GM10266 (cell line): ENCODE measurements around the gene CPA2.

Experiments used
- DNase-seq: peaks from one replicate; pipeline ENCODE4 v3.0.0; 2012; ENCODE audit errors: extremely low spot score
- CTCF ChIP-seq: IDR thresholded peaks from 2 replicates; pipeline ENCODE4 v1.5.1; 2012; ENCODE audit warnings: mild to moderate bottlenecking, low read depth; ENCODE audit not compliant: control insufficient read depth, insufficient read depth; ENCODE audit errors: missing control alignments

The CPA2 gene

GRCh38 chr7:130262448-130262847, 4.2 kb upstream of the CPA2 start:
- DNase-seq: no peak
- TF ChIP-seq CTCF: no peak

GRCh38 chr7:130263130-130263529, 3.5 kb upstream of the CPA2 start:
- TF ChIP-seq CTCF: no peak
- DNase-seq: no peak

GRCh38 chr7:130266961-130267321, 278 bp downstream of the CPA2 start:
- no peak for TF ChIP-seq CTCF
- no peak for DNase-seq

GRCh38 chr7:130268463-130269317, 2.0 kb downstream of the CPA2 start:
- DNase-seq: no peak
- TF ChIP-seq CTCF: no peak

- no peak for DNase-seq
These were observed 2.6 kb downstream of the CPA2 start for GRCh38 chr7:130269318-130269694.

GRCh38 chr7:130270947-130271800, 4.5 kb downstream of the CPA2 start:
- no peak for TF ChIP-seq CTCF
- no peak for DNase-seq

More at GRCh38 chr7:130269318-130269694, 2.6 kb downstream of the CPA2 start:
- TF ChIP-seq CTCF: no peak
